Right forelimb (tissue), 1 donor: ENCODE data around the gene API5.

Source experiments
- DNase-seq: peaks from one replicate; pipeline ENCODE4 v3.0.0-alpha.2; 2018

Gene API5

DNA sequence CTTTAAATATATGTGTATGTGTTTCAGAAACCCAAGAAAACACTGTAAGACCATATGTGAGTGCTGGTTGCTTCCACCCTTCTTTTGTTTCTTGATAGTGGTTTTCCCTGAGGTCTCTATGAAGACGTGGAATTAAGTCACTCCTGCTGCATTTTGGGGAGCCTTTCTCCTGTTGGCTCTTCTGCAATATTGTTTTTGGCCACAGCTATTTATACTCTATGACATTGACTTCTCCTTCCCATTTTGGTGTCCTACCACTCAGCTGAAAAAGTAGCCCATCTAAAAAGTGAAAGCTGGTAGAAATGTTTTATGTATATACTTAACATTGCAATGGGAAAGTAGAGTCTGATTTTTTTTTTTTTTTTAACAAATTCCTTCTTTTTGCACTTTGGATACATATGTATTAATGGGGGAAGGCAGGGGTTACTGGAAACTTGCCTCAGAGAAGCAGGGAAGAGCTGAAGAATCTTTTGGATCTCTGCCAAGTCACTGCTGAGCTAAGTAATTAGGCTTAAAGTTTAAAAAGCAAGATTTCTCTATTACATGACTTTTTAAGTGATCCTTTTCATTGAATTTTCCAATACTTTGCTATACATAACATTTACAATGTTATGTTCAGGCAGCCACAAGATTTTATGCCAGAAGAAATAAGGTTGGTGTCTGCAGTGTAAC lies 48.7 kb downstream of the API5 start:
- DNase-seq, result no peak

DNA sequence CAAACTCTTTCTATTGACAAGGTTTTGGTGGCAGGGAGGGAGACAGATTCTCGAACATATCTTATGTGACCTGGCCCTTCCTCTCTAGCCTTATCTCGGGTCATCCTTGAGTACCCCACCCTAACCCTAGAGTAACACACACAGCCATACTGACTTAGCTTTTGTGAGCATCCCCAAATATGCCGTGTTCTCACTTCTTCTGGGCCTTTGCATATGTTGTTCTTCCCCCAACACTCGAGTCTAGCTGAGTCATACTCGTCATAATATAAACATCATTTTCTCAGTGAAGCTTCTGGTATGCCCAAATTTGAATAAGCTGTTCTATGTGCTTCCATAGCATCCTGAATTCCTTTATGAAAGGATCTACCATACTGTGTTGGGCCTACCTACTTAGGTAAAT lies 54.9 kb downstream of the API5 start:
- no peak for DNase-seq

DNA sequence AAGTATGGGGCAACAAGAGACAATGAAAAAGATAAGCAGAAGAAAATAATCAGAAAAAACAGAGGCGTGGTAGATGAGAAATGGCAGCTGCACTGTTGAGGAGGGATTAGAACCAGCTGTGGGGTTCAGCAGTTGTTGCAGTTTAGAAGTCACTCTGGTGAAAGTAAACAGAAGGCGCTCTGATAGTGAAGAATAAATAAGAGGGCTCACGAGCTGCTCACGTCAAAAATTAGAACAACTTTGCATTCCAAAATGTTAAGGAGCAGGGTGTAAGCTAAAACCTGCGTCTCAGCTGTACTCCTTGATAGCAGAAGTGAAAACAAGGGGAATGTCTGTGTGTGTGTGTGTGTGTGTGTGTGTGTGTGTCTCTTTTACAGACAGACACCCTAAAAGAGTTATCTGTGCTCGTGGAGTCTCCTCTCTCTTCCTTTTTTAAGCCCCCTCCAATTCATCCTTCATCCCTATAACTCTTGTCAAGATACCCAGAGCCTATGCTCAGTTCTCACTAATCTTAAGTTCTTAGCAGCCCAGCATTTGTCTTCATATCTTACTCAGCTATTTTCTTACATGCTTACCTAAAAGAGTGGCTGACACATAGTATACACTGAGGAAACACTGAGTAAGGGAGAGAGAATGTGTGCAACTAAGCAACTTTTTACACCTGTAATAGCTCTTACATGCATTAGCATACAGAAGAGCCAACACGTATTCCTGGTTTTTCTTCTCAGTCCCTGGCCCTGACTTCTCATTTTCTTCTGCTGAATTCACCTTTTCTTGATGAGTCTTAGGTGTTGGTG lies 55.8 kb downstream of the API5 start:
- DNase-seq, result no peak

- no peak for DNase-seq
Measured at GRCh38 chr11:43376065-43376464, 64.3 kb downstream of the API5 start.

- no peak for DNase-seq
Measured at GRCh38 chr11:43376594-43376993, 64.8 kb downstream of the API5 start.

DNA sequence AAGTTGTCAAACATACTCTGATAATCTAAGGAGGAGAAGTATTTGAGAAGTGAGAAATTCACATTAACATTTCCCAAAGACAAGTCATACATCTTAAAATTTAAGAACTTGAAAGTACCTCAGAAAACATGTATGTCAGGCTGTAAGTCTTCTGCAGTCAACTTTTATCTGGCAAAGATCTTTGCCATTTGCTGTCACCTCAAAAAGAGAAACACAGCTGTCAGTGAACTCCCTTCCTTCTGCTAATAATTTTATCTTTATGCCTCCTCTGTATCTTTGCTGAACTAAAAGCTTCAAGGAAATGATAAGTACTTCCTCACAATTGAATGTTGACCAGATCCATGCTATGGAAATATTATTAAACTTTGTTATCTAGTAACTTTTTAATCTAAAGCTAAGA lies 65.6 kb downstream of the API5 start:
- DNase-seq, result no peak

DNA sequence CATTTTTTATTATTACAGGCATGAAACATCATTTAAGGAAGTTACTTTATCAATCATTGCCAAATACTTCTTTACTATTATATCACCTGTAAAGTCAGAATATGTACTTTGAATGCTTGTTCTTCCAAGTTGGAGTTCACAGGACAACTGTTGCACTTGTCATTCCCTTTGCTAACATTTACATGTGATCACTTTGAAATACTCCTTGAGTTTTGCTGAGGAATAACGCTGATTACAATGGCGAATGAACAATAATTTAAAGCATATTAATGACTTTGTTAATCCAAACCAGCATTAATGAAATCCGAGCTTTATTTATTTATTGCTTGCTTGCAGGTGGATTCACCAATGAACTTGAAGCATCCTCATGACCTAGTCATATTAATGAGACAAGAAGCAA lies 67.1 kb downstream of the API5 start:
- DNase-seq, result no peak

DNA sequence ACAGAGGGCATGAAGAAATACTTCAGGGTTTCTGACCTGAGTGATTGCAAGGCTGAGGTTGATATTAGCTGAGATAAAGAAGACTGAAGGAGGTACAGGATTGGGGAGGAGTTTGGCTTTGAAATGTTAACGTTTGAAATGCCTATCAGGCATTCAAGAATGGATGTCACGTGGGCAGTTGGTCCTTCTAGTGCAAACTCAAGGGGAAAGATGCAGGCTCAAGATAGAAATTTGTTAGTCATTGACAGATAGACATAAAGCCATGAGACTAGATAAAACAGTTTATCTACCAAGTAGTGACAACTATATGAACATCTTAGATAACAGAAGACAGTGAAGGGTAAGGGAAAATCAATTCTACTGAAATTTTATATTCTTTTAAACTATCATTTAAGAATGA lies 70.0 kb downstream of the API5 start:
- DNase-seq, result no peak

GRCh38 chr11:43382614-43383013 lies 70.8 kb downstream of the API5 start:
- DNase-seq, result no peak

- DNase-seq, result no peak
Measured at GRCh38 chr11:43384393-43384792, 72.6 kb downstream of the API5 start.

DNA sequence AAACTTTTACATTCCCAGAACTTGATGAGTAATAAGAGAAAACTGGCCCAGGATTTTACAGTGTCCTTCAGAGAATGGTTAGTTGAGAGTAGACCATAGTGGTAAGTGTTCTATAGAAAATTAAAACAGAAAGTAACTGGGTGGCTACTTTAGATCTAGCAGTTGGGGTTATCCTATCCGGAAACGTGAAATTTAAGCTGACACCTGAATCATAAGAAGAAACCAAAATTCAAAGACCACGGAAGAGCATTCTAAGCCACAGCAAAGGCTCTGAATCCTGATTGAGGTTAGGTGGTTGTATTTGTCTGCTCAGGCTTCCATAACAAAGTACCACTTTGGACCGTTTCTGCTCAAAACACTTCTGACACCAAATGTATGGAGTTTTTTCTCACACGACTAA lies 80.9 kb downstream of the API5 start:
- no peak for DNase-seq

DNA sequence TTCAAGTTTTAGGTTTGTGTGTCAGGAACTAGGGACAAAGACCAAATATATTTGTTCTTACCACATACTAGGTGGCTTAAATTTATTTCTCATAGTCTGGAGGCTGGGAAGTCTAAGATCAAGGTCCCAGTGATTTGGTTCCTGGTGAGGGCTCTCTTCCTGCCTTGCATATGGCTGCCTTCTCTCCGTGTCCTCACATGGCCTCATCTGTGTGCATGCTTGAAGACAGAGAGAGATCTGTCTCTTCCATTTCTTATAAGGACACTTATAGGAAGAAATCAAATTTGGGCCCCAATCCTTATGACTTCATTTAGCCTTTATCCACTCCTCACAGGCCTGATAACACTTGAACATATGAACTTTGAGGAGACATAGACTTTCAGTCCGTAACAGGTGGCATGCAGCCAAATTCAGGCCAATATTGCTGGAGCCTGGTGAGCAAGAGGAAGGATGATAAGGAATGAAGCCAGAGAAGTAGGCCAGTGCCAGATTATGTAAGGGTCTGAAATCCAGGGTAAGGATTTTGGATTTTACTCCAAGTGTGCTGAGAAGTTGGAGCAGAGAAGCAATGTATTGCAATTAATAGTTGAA lies 82.1 kb downstream of the API5 start:
- no peak for DNase-seq
